Peyer's patch (tissue), 4 donors: Measurements from ENCODE around the gene CD300E.

ENCODE experiments used
- POLR2A ChIP-seq, 2 donors: fragments of 450-650 bp; IDR thresholded peaks; one replicate each; pipeline ENCODE4 v1.5.1; 2017; ENCODE audit warnings: antibody characterized with exemption in 2 of 2, mild to moderate bottlenecking in 2 of 2, moderate library complexity in 2 of 2
- TF ChIP-seq, protein P1 (sequence below), 6 experiments: fragments of 450-650 bp in 4 of 6; fragments of 200-600 bp in 2 of 6; sonication (generic) in 1 of 6; IDR thresholded peaks; one replicate each; pipeline ENCODE4 v1.5.1; 2017 to 2019; ENCODE audit warnings: antibody characterized with exemption in 6 of 6, mild to moderate bottlenecking in 3 of 6, moderate library complexity in 1 of 6

DNA sequence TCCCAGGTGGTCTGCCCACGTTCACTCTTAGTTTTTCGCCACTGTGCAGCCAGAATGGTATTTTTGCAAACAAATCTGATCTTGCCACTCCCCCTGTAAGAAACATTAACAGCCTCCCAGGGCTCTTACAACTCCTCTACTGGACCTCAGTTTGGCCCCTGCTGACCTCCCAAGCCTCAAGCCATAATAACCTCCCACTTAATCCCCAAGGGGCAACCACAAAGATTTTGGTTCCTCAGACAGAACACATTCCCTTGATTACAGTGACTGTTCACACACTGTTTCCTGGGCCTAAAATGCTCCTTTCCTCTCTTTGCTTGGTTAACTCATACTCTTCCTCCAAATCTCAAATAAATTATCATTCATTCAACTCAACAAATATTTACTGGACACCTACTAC, 21.5 kb upstream of the CD300E start:
- TF ChIP-seq, protein P1, sequence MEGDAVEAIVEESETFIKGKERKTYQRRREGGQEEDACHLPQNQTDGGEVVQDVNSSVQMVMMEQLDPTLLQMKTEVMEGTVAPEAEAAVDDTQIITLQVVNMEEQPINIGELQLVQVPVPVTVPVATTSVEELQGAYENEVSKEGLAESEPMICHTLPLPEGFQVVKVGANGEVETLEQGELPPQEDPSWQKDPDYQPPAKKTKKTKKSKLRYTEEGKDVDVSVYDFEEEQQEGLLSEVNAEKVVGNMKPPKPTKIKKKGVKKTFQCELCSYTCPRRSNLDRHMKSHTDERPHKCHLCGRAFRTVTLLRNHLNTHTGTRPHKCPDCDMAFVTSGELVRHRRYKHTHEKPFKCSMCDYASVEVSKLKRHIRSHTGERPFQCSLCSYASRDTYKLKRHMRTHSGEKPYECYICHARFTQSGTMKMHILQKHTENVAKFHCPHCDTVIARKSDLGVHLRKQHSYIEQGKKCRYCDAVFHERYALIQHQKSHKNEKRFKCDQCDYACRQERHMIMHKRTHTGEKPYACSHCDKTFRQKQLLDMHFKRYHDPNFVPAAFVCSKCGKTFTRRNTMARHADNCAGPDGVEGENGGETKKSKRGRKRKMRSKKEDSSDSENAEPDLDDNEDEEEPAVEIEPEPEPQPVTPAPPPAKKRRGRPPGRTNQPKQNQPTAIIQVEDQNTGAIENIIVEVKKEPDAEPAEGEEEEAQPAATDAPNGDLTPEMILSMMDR (IDR thresholded peaks at IDR 0.05), result no peak
- no peak for TF ChIP-seq POLR2A (IDR thresholded peaks at IDR 0.05)
